Measurements from ENCODE around the gene HINT2.

- TF ChIP-seq, protein P1, sequence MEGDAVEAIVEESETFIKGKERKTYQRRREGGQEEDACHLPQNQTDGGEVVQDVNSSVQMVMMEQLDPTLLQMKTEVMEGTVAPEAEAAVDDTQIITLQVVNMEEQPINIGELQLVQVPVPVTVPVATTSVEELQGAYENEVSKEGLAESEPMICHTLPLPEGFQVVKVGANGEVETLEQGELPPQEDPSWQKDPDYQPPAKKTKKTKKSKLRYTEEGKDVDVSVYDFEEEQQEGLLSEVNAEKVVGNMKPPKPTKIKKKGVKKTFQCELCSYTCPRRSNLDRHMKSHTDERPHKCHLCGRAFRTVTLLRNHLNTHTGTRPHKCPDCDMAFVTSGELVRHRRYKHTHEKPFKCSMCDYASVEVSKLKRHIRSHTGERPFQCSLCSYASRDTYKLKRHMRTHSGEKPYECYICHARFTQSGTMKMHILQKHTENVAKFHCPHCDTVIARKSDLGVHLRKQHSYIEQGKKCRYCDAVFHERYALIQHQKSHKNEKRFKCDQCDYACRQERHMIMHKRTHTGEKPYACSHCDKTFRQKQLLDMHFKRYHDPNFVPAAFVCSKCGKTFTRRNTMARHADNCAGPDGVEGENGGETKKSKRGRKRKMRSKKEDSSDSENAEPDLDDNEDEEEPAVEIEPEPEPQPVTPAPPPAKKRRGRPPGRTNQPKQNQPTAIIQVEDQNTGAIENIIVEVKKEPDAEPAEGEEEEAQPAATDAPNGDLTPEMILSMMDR (IDR thresholded peaks at IDR 0.05) = no peak
- TF ChIP-seq POLR2AphosphoS5 (IDR thresholded peaks at IDR 0.05) = peak; percentile 23 to 86 (median 25)
- TF ChIP-seq POLR2A (IDR thresholded peaks at IDR 0.05) = no peak
Measured at GRCh38 chr9:35844628-35845270, 29.9 kb upstream of the HINT2 start.

All from stomach (tissue), 4 donors.